ENCODE results near the gene MAP4K1.

- TF ChIP-seq CTCF (IDR thresholded peaks at IDR 0.05), result no peak
- TF ChIP-seq POLR2A (IDR thresholded peaks at IDR 0.05), result no peak
Measured at GRCh38 chr19:38663156-38663651, 45.5 kb upstream of the MAP4K1 start.
